ENCODE data around the gene ARHGAP20.
"Not testable (repeated sequence)": the region's sequence is repeated elsewhere in the genome, so short reads cannot be mapped to it uniquely, and the experiment has no call there.

The ARHGAP20 gene

DNA sequence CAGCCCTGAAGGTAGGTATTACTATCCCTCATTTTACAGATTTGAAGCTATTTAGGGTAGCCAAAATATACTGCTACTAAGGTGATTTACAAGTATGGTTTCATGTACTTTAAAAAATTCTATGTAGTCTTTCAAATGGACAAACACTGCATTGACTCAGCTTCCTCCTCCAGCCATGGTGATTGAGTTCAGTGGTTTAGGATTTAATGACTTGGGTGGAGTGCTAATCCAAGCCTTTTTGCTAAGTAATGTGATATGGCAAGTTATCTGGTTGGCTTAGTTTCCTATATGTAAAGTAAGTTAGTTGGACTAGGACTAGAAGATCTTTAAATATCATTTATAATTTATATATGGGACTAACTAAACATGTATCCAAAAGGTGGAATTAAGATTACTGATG, 77.9 kb downstream of the ARHGAP20 start:
- TF ChIP-seq ZFX (IDR thresholded peaks at IDR 0.05; ENCODE audit: borderline replicate concordance) (no peak), CTCF (IDR thresholded peaks at IDR 0.05) (no peak)

GRCh38 chr11:110631551-110631950, 80.7 kb downstream of the ARHGAP20 start:
- TF ChIP-seq CTCF (IDR thresholded peaks at IDR 0.05), result no peak
- H3K27ac ChIP-seq, result no peak overlapping the region

More for the DNA sequence above, 77.9 kb downstream of the ARHGAP20 start:
- no peak overlapping the region for H3K27ac ChIP-seq

DNA sequence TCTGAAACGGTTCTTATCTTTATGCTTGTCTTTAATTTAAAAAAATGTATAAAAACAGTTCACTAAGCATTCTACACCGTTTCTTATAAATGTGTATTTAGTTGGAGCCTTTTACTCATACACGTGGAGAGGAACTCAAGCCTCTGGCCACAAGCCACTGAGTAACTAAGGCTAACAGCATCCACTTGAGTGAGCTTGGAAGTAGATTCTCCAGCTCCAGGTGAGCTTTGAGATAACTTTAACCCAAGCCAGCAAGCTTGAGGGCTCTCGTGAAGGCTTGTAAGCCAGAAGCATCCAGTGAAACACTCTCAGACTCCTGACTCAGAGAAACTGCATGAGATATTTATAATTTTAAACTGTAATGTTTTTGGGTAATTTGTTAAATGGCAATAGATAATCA, 82.6 kb downstream of the ARHGAP20 start:
- no peak overlapping the region for H3K27ac ChIP-seq
- TF ChIP-seq ZFX (IDR thresholded peaks at IDR 0.05; ENCODE audit: borderline replicate concordance) (no peak), CTCF (IDR thresholded peaks at IDR 0.05) (no peak)

DNA sequence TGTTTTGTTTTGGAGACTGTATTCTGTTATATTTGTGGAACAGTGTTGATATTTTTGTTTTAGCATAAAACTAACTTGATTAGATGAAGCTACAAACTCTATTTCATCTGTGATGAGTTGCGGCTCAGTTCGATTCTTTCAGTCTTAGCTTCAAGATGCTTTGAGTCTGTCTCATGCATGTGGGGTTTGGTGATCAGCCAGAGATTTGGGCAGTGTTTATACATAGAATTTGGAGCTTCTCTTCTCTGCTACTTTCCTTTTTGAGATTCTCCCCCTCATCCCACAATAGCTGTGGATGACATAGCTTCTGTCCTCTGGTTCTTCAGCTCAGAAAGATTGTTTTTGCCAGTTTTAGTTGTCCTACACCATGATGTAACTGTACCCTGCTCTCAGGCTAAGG, 90.4 kb downstream of the ARHGAP20 start:
- no peak for TF ChIP-seq ZFX (IDR thresholded peaks at IDR 0.05; ENCODE audit: borderline replicate concordance)
- TF ChIP-seq CTCF (IDR thresholded peaks at IDR 0.05), result no peak
- no peak overlapping the region for H3K27ac ChIP-seq

GRCh38 chr11:110619366-110619765, 92.9 kb downstream of the ARHGAP20 start:
- H3K27ac ChIP-seq, result not testable (repeated sequence)

GRCh38 chr11:110614031-110614430, 98.2 kb downstream of the ARHGAP20 start:
- H3K27ac ChIP-seq, result no peak overlapping the region
- no peak for TF ChIP-seq ZFX (IDR thresholded peaks at IDR 0.05; ENCODE audit: borderline replicate concordance)
- no peak for TF ChIP-seq CTCF (IDR thresholded peaks at IDR 0.05)

DNA sequence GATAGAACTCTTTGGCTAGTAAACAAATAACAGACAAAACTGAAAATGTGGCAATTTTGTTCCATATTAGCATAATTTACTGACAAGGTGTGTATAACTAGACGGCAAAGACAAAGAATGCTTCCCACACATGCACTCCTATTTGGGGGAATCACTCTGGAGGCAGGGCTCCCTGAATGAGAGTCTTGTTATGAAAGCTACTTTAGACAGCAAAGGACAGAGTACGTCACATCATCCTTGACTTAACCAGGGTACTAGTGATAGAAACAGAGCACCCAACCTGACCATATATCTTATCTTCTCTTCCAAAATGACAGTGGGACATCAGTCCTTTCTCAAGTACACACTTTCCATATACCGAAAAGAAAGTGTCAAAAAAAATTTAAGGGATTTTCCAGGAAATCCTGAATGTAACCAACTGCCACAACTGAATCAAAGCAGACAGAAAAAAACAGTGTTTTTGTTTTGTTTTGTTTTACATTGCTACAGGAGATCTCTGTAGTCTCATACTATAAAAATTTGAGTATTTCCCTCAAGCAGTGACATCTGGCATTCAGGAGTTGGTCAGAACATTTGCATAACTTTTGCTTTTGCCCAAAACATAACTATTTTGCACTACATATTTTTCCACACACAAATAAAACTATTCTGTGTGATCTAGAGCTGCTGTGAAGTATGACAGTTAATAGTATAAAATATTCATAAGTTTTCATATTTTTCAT, 98.9 kb downstream of the ARHGAP20 start:
- H3K27ac ChIP-seq, result no peak overlapping the region
- TF ChIP-seq CTCF (IDR thresholded peaks at IDR 0.05) (no peak), ZFX (IDR thresholded peaks at IDR 0.05; ENCODE audit: borderline replicate concordance) (no peak)

- H3K27ac ChIP-seq, result no peak overlapping the region
- TF ChIP-seq CTCF (IDR thresholded peaks at IDR 0.05), result no peak
- no peak for TF ChIP-seq ZFX (IDR thresholded peaks at IDR 0.05; ENCODE audit: borderline replicate concordance)
Measured at GRCh38 chr11:110606415-110606814, 105.8 kb downstream of the ARHGAP20 start.

Measured in 22Rv1 (cell line).